ENCODE measurements around the gene KRT25. TPM values are rescaled to one million over a fixed set of nuclear protein-coding genes. Genes with fewer than 3 reads are reported as not detected.

The KRT25 gene
- polyA plus RNA-seq, 1 donor, result 0.75 TPM

GRCh38 chr17:40726919-40727318, 28.2 kb downstream of the KRT25 start:
- H3K27me3 ChIP-seq (ENCODE audit: control insufficient read depth, insufficient read depth, low read length), result peaks cover 5% of the 10 kb centered on the region
- no peak overlapping the region for H3K4me3 ChIP-seq (ENCODE audit: low read length)
- no peaks in the 10 kb centered on the region for H3K9me3 ChIP-seq (ENCODE audit: control insufficient read depth, low read depth, low read length)
- DNase-seq, result peak in 1 of 2 donors; percentile 6
- H3K27ac ChIP-seq (ENCODE audit: low read length), result no peak overlapping the region
- no CpG with 5 or more reads among the region's 2 CpGs for WGBS (ENCODE audit: insufficient coverage, low lambda C conversion rate)
- no peaks in the 10 kb centered on the region for H3K36me3 ChIP-seq (ENCODE audit: control insufficient read depth, insufficient read depth, low read length)
- H3K4me1 ChIP-seq (ENCODE audit: control insufficient read depth, insufficient read depth, low read length), result no peaks in the 10 kb centered on the region

GRCh38 chr17:40724656-40725055, 30.5 kb downstream of the KRT25 start:
- Histone ChIP-seq H3K27ac (ENCODE audit: low read length) (no peak overlapping the region), H3K4me1 (ENCODE audit: control insufficient read depth, insufficient read depth, low read length) (no peaks in the 10 kb centered on the region), H3K4me3 (ENCODE audit: low read length) (no peak overlapping the region), H3K36me3 (ENCODE audit: control insufficient read depth, insufficient read depth, low read length) (no peaks in the 10 kb centered on the region), H3K27me3 (ENCODE audit: control insufficient read depth, insufficient read depth, low read length) (no peaks in the 10 kb centered on the region), H3K9me3 (ENCODE audit: control insufficient read depth, low read depth, low read length) (no peaks in the 10 kb centered on the region)
- no CpG with 5 or more reads among the region's 1 CpG for WGBS (ENCODE audit: insufficient coverage, low lambda C conversion rate)
- DNase-seq, result no peak

GRCh38 chr17:40722241-40722640, 32.9 kb downstream of the KRT25 start:
- DNase-seq, result no peak
- no CpG with 5 or more reads among the region's 1 CpG for WGBS (ENCODE audit: insufficient coverage, low lambda C conversion rate)
- Histone ChIP-seq H3K36me3 (ENCODE audit: control insufficient read depth, insufficient read depth, low read length) (no peaks in the 10 kb centered on the region), H3K27ac (ENCODE audit: low read length) (no peak overlapping the region), H3K9me3 (ENCODE audit: control insufficient read depth, low read depth, low read length) (no peaks in the 10 kb centered on the region), H3K4me1 (ENCODE audit: control insufficient read depth, insufficient read depth, low read length) (no peaks in the 10 kb centered on the region), H3K4me3 (ENCODE audit: low read length) (no peak overlapping the region), H3K27me3 (ENCODE audit: control insufficient read depth, insufficient read depth, low read length) (no peaks in the 10 kb centered on the region)

- no peak overlapping the region for H3K27ac ChIP-seq (ENCODE audit: low read length)
- no peaks in the 10 kb centered on the region for H3K4me1 ChIP-seq (ENCODE audit: control insufficient read depth, insufficient read depth, low read length)
- no peak overlapping the region for H3K4me3 ChIP-seq (ENCODE audit: low read length)
- no peaks in the 10 kb centered on the region for H3K27me3 ChIP-seq (ENCODE audit: control insufficient read depth, insufficient read depth, low read length)
- DNase-seq, result no peak
- H3K9me3 ChIP-seq (ENCODE audit: control insufficient read depth, low read depth, low read length), result no peaks in the 10 kb centered on the region
- no peaks in the 10 kb centered on the region for H3K36me3 ChIP-seq (ENCODE audit: control insufficient read depth, insufficient read depth, low read length)
- WGBS (ENCODE audit: insufficient coverage, low lambda C conversion rate), result 57% methylated on average over 1 of the region's 2 CpGs
These were observed 34.2 kb downstream of the KRT25 start for GRCh38 chr17:40720899-40721298.

GRCh38 chr17:40718930-40719329, 36.2 kb downstream of the KRT25 start:
- Histone ChIP-seq H3K36me3 (ENCODE audit: control insufficient read depth, insufficient read depth, low read length) (no peaks in the 10 kb centered on the region), H3K27me3 (ENCODE audit: control insufficient read depth, insufficient read depth, low read length) (no peaks in the 10 kb centered on the region), H3K27ac (ENCODE audit: low read length) (no peak overlapping the region), H3K9me3 (ENCODE audit: control insufficient read depth, low read depth, low read length) (no peaks in the 10 kb centered on the region), H3K4me1 (ENCODE audit: control insufficient read depth, insufficient read depth, low read length) (no peaks in the 10 kb centered on the region), H3K4me3 (ENCODE audit: low read length) (no peak overlapping the region)
- no CpG with 5 or more reads among the region's 8 CpGs for WGBS (ENCODE audit: insufficient coverage, low lambda C conversion rate)
- DNase-seq, result no peak

- H3K36me3 ChIP-seq (ENCODE audit: control insufficient read depth, insufficient read depth, low read length), result no peaks in the 10 kb centered on the region
- no peak overlapping the region for H3K27ac ChIP-seq (ENCODE audit: low read length)
- no peak overlapping the region for H3K4me3 ChIP-seq (ENCODE audit: low read length)
- no peaks in the 10 kb centered on the region for H3K9me3 ChIP-seq (ENCODE audit: control insufficient read depth, low read depth, low read length)
- no CpG with 5 or more reads among the region's 3 CpGs for WGBS (ENCODE audit: insufficient coverage, low lambda C conversion rate)
- H3K27me3 ChIP-seq (ENCODE audit: control insufficient read depth, insufficient read depth, low read length), result no peaks in the 10 kb centered on the region
- DNase-seq, result no peak
- H3K4me1 ChIP-seq (ENCODE audit: control insufficient read depth, insufficient read depth, low read length), result no peaks in the 10 kb centered on the region
These were observed 37.4 kb downstream of the KRT25 start for GRCh38 chr17:40717776-40718175.

- 85% methylated on average over 1 of the region's 6 CpGs for WGBS (ENCODE audit: insufficient coverage, low lambda C conversion rate)
These were observed 40.7 kb downstream of the KRT25 start for GRCh38 chr17:40714473-40714872.

GRCh38 chr17:40707745-40708144, 47.4 kb downstream of the KRT25 start:
- H3K27ac ChIP-seq (ENCODE audit: low read length), result no peak overlapping the region

More at GRCh38 chr17:40714473-40714872, 40.7 kb downstream of the KRT25 start:
- no peak for DNase-seq
- Histone ChIP-seq H3K27ac (ENCODE audit: low read length) (no peak overlapping the region), H3K4me1 (ENCODE audit: control insufficient read depth, insufficient read depth, low read length) (no peaks in the 10 kb centered on the region), H3K9me3 (ENCODE audit: control insufficient read depth, low read depth, low read length) (no peaks in the 10 kb centered on the region), H3K36me3 (ENCODE audit: control insufficient read depth, insufficient read depth, low read length) (no peaks in the 10 kb centered on the region), H3K4me3 (ENCODE audit: low read length) (no peak overlapping the region), H3K27me3 (ENCODE audit: control insufficient read depth, insufficient read depth, low read length) (no peaks in the 10 kb centered on the region)

GRCh38 chr17:40705584-40705983, 49.5 kb downstream of the KRT25 start:
- no peak for DNase-seq
- Histone ChIP-seq H3K4me1 (ENCODE audit: control insufficient read depth, insufficient read depth, low read length) (no peaks in the 10 kb centered on the region), H3K36me3 (ENCODE audit: control insufficient read depth, insufficient read depth, low read length) (no peaks in the 10 kb centered on the region), H3K9me3 (ENCODE audit: control insufficient read depth, low read depth, low read length) (no peaks in the 10 kb centered on the region), H3K27me3 (ENCODE audit: control insufficient read depth, insufficient read depth, low read length) (no peaks in the 10 kb centered on the region), H3K4me3 (ENCODE audit: low read length) (no peak overlapping the region), H3K27ac (ENCODE audit: low read length) (no peak overlapping the region)
- no CpG with 5 or more reads among the region's 4 CpGs for WGBS (ENCODE audit: insufficient coverage, low lambda C conversion rate)

More at GRCh38 chr17:40707745-40708144, 47.4 kb downstream of the KRT25 start:
- 78% methylated on average over 1 of the region's 7 CpGs for WGBS (ENCODE audit: insufficient coverage, low lambda C conversion rate)
- H3K9me3 ChIP-seq (ENCODE audit: control insufficient read depth, low read depth, low read length), result no peaks in the 10 kb centered on the region
- no peak overlapping the region for H3K4me3 ChIP-seq (ENCODE audit: low read length)
- no peak for DNase-seq
- H3K4me1 ChIP-seq (ENCODE audit: control insufficient read depth, insufficient read depth, low read length), result no peaks in the 10 kb centered on the region
- no peaks in the 10 kb centered on the region for H3K36me3 ChIP-seq (ENCODE audit: control insufficient read depth, insufficient read depth, low read length)
- no peaks in the 10 kb centered on the region for H3K27me3 ChIP-seq (ENCODE audit: control insufficient read depth, insufficient read depth, low read length)

- Histone ChIP-seq H3K4me1 (ENCODE audit: control insufficient read depth, insufficient read depth, low read length) (no peaks in the 10 kb centered on the region), H3K27ac (ENCODE audit: low read length) (no peak within 1 kb of the TSS), H3K36me3 (ENCODE audit: control insufficient read depth, insufficient read depth, low read length) (no peaks in the 10 kb centered on the region), H3K9me3 (ENCODE audit: control insufficient read depth, low read depth, low read length) (no peaks in the 10 kb centered on the region), H3K27me3 (ENCODE audit: control insufficient read depth, insufficient read depth, low read length) (no peaks in the 10 kb centered on the region), H3K4me3 (ENCODE audit: low read length) (no peak within 1 kb of the TSS)
- DNase-seq, result no peak
- WGBS (ENCODE audit: insufficient coverage, low lambda C conversion rate), result 63% methylated on average over 2 of the region's 7 CpGs
These were observed 51.5 kb downstream of the KRT25 start, which contains the start of gene KRT24 for GRCh38 chr17:40703652-40704051. KRT24 (minus strand) TSS chr17:40703752; CDS start chr17:40703693, 59 bp downstream.

- Histone ChIP-seq H3K27me3 (ENCODE audit: control insufficient read depth, insufficient read depth, low read length) (peaks cover 2% of the 10 kb centered on the region), H3K9me3 (ENCODE audit: control insufficient read depth, low read depth, low read length) (no peaks in the 10 kb centered on the region), H3K27ac (ENCODE audit: low read length) (no peak overlapping the region), H3K36me3 (ENCODE audit: control insufficient read depth, insufficient read depth, low read length) (no peaks in the 10 kb centered on the region), H3K4me3 (ENCODE audit: low read length) (no peak overlapping the region), H3K4me1 (ENCODE audit: control insufficient read depth, insufficient read depth, low read length) (peaks cover 3% of the 10 kb centered on the region)
- DNase-seq, result no peak
- no CpG with 5 or more reads among the region's 3 CpGs for WGBS (ENCODE audit: insufficient coverage, low lambda C conversion rate)
These were observed 52.9 kb downstream of the KRT25 start for GRCh38 chr17:40702271-40702670.

Data from large intestine (tissue), 3 donors.